CD14-positive monocyte (primary cell): ENCODE data around the gene TCF4. TPM values are rescaled to one million over a fixed set of nuclear protein-coding genes. Genes with fewer than 3 reads are reported as not detected.

Experiments
- DNase-seq, 3 donors: peaks; one replicate each; pipeline ENCODE4 v3.0.0-alpha.2; 2011 to 2022
- H2AFZ ChIP-seq: 2 replicates; pipeline ENCODE4 v1.6.0; 2012; ENCODE audit warnings: mild to moderate bottlenecking, low read depth, low read length, inconsistent platforms; ENCODE audit not compliant: insufficient read depth, poor library complexity, severe bottlenecking
- H3K27ac ChIP-seq, 2 donors: 1 replicate in 1 of 2; 2 replicates in 1 of 2; pipeline ENCODE4 v1.5.1; 2012 to 2013; ENCODE audit warnings: low read length in 2 of 2, control low read depth in 1 of 2, inconsistent platforms in 1 of 2, low read depth in 1 of 2, mild to moderate bottlenecking in 1 of 2
- H3K27me3 ChIP-seq, 2 donors: one replicate each; pipeline versions ENCODE4 v1.6.0 to v1.6.1; 2011 to 2013; ENCODE audit warnings: low read length in 2 of 2; ENCODE audit not compliant: control insufficient read depth in 2 of 2, insufficient read depth in 2 of 2
- H3K36me3 ChIP-seq, 2 donors: replicated peaks in 1 of 2; 1 replicate in 1 of 2; 2 replicates in 1 of 2; pipeline versions ENCODE4 v1.5.1 to v1.6.1; 2012 to 2013; ENCODE audit warnings: low read length in 2 of 2, control low read depth in 1 of 2, inconsistent platforms in 1 of 2, mild to moderate bottlenecking in 1 of 2; ENCODE audit not compliant: insufficient read depth in 2 of 2, control insufficient read depth in 1 of 2
- H3K4me1 ChIP-seq, 2 donors: 1 replicate in 1 of 2; 2 replicates in 1 of 2; pipeline versions ENCODE4 v1.5.1 to v1.6.1; 2012 to 2013; ENCODE audit warnings: low read length in 2 of 2, control low read depth in 1 of 2, inconsistent platforms in 1 of 2, mild to moderate bottlenecking in 1 of 2, moderate library complexity in 1 of 2; ENCODE audit not compliant: insufficient read depth in 2 of 2, control insufficient read depth in 1 of 2
- H3K4me2 ChIP-seq: replicated peaks from 2 replicates; pipeline ENCODE3; 2012; ENCODE audit warnings: low read length, moderate library complexity, mild to moderate bottlenecking; ENCODE audit not compliant: poor library complexity, severe bottlenecking; ENCODE audit errors: extremely low read depth
- H3K4me3 ChIP-seq, 3 experiments: fragments of 200-600 bp in 1 of 3; sonication (generic) in 1 of 3; replicated peaks in 1 of 3; 1 replicate in 2 of 3; 2 replicates in 1 of 3; pipeline ENCODE4 v1.5.1; 2011 to 2013; ENCODE audit warnings: low read length in 3 of 3, mild to moderate bottlenecking in 3 of 3, control low read depth in 2 of 3, low read depth in 2 of 3, inconsistent platforms in 1 of 3, moderate library complexity in 1 of 3
- H3K79me2 ChIP-seq: 2 replicates; pipeline ENCODE4 v1.6.0; 2012; ENCODE audit warnings: mild to moderate bottlenecking, control low read depth, inconsistent platforms, low read length, moderate library complexity; ENCODE audit not compliant: insufficient read depth
- H3K9ac ChIP-seq: 2 replicates; pipeline ENCODE4 v1.6.0; 2017; ENCODE audit warnings: low read length, mild to moderate bottlenecking; ENCODE audit not compliant: insufficient read depth, poor library complexity, severe bottlenecking
- H3K9me3 ChIP-seq, 2 donors: replicated peaks in 1 of 2; 1 replicate in 1 of 2; 2 replicates in 1 of 2; pipeline versions ENCODE4 v1.5.1 to v1.6.1; 2012 to 2013; ENCODE audit warnings: low read length in 2 of 2, control low read depth in 1 of 2; ENCODE audit not compliant: control insufficient read depth in 1 of 2, insufficient read depth in 1 of 2
- H4K20me1 ChIP-seq: 2 replicates; pipeline ENCODE4 v1.6.0; 2012; ENCODE audit warnings: mild to moderate bottlenecking, low read length, control low read depth, moderate library complexity; ENCODE audit not compliant: insufficient read depth
- H3K27ac Mint-ChIP-seq, 7 donors: one replicate each; pipeline ENCODE4 v1.8.0; 2020; ENCODE audit warnings: mild to moderate bottlenecking in 7 of 7, mixed read lengths in 7 of 7, moderate library complexity in 6 of 7, inconsistent platforms in 2 of 7
- H3K27me3 Mint-ChIP-seq, 3 donors: one replicate each; pipeline ENCODE4 v1.8.0; 2021 to 2022; ENCODE audit warnings: low read depth in 3 of 3, mild to moderate bottlenecking in 3 of 3, mixed read lengths in 3 of 3, moderate library complexity in 3 of 3, inconsistent platforms in 1 of 3
- H3K36me3 Mint-ChIP-seq, 2 donors: one replicate each; pipeline ENCODE4 v1.8.0; 2020; ENCODE audit warnings: mixed read lengths in 2 of 2, inconsistent platforms in 1 of 2, mild to moderate bottlenecking in 1 of 2
- H3K4me1 Mint-ChIP-seq: one replicate; pipeline ENCODE4 v1.8.0; 2020; ENCODE audit warnings: mild to moderate bottlenecking, mixed read lengths
- H3K4me3 Mint-ChIP-seq, 2 donors: one replicate each; pipeline ENCODE4 v1.8.0; 2020; ENCODE audit warnings: mild to moderate bottlenecking in 2 of 2, mixed read lengths in 2 of 2, moderate library complexity in 1 of 2
- H3K9me3 Mint-ChIP-seq, 7 donors: one replicate each; pipeline ENCODE4 v1.8.0; 2020 to 2022; ENCODE audit warnings: mixed read lengths in 7 of 7, mild to moderate bottlenecking in 6 of 7, moderate library complexity in 6 of 7, inconsistent platforms in 2 of 7
- CTCF ChIP-seq: fragments of 200-600 bp; IDR thresholded peaks from one replicate; pipeline ENCODE4 v1.8.0; 2022; ENCODE audit warnings: antibody characterized with exemption, mild to moderate bottlenecking
- WGBS: methylation state at CpG from one replicate; pipeline ENCODE4 v1.1.5; 2013; ENCODE audit warnings: missing lambda C conversion rate; ENCODE audit not compliant: insufficient coverage; 5-methylcytosine and 5-hydroxymethylcytosine counted together
- intact Hi-C, 2 donors: fragments of 100-400 bp; cut with micrococcal nuclease; formaldehyde crosslinking; loops; one replicate each; pipeline versions ENCODE4 v1.15.0 to v1.15.1; 2023
- polyA plus RNA-seq, 3 donors: library from polyadenylated mRNA; depleted of rRNA in 1 of 3; unstranded in 2 of 3; stranded (reverse) in 1 of 3; fragments of 300-500 nt in 2 of 3; fragments of >200 nt in 1 of 3; fragmentation: Illumina TruSeq in 2 of 3; gene quantifications; 1 replicate in 2 of 3; 2 replicates in 1 of 3; pipeline ENCODE4 v1.2.3, GENCODE V29; 2012 to 2021

The TCF4 gene
- polyA plus RNA-seq, 3 donors = 5.9 to 12.9 (median 10.7) TPM

- Histone ChIP-seq H3K79me2 (no peaks in the 10 kb centered on the region), H3K4me3 (no peak overlapping the region), H2AFZ (no peak overlapping the region), H3K36me3 (no peaks in the 10 kb centered on the region), H3K9ac (no peak overlapping the region), H3K4me2 (no peak overlapping the region), H3K27ac (no peak overlapping the region), H3K9me3 (no peaks in the 10 kb centered on the region), H4K20me1 (no peaks in the 10 kb centered on the region), H3K4me1 (no peaks in the 10 kb centered on the region), H3K27me3 (no peaks in the 10 kb centered on the region)
- H3K27me3 Mint-ChIP-seq = peaks cover 0 to 2% (median 0%) of the 10 kb centered on the region in 3 donors
- DNase-seq = no peak
- no peak overlapping the region for H3K4me3 Mint-ChIP-seq
- H3K4me1 Mint-ChIP-seq = no peaks in the 10 kb centered on the region
- H3K9me3 Mint-ChIP-seq = no peaks in the 10 kb centered on the region
- no peaks in the 10 kb centered on the region for H3K36me3 Mint-ChIP-seq
- no peak overlapping the region for H3K27ac Mint-ChIP-seq
- WGBS = no CpG with 5 or more reads among the region's 2 CpGs
- intact Hi-C loops = no loop called here
- no peak for TF ChIP-seq CTCF
Observed at GRCh38 chr18:55290898-55291297, 297.1 kb downstream of the TCF4 start.

DNA sequence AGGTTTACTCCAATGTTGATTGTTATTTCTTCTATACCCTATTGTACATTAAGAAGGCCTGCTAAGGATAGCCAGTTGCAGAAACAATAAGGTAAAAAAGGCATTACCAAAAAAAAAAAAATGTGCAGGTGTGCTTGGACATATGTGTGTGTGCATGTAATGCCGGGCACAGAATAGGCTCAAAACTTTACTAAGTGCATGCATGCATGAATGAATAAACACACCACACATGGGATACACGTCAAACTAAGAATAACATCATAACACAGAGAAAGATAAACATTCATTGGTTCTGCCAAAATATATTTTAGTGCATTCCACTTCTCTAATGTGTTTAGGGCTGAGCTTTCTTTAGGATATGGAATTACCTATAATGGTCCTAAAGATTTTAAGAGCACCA lies 298.2 kb downstream of the TCF4 start:
- Histone ChIP-seq H2AFZ (no peak overlapping the region), H3K36me3 (no peaks in the 10 kb centered on the region), H3K4me2 (no peak overlapping the region), H4K20me1 (no peaks in the 10 kb centered on the region), H3K9me3 (no peaks in the 10 kb centered on the region), H3K4me1 (no peaks in the 10 kb centered on the region), H3K27me3 (no peaks in the 10 kb centered on the region), H3K4me3 (no peak overlapping the region), H3K79me2 (no peaks in the 10 kb centered on the region), H3K27ac (no peak overlapping the region), H3K9ac (no peak overlapping the region)
- no peak for DNase-seq
- Mint-ChIP-seq H3K27me3 (no peaks in the 10 kb centered on the region), H3K9me3 (no peaks in the 10 kb centered on the region), H3K4me3 (no peak overlapping the region), H3K36me3 (no peaks in the 10 kb centered on the region), H3K27ac (no peak overlapping the region), H3K4me1 (no peaks in the 10 kb centered on the region)
- intact Hi-C loops = no loop called here
- no peak for TF ChIP-seq CTCF
- no CpG with 5 or more reads among the region's 2 CpGs for WGBS
